HG03460 (cell line): ENCODE measurements around the gene TMEM255B.
"Not testable (repeated sequence)": the region's sequence is repeated elsewhere in the genome, so short reads cannot be mapped to it uniquely, and the experiment has no call there.

Source experiments
- ATAC-seq: cut with Tn5 transposase; IDR thresholded peaks from one replicate; pipeline ENCODE4 v1.9.1; 2021; ENCODE audit not compliant: unreplicated experiment

TMEM255B gene

DNA sequence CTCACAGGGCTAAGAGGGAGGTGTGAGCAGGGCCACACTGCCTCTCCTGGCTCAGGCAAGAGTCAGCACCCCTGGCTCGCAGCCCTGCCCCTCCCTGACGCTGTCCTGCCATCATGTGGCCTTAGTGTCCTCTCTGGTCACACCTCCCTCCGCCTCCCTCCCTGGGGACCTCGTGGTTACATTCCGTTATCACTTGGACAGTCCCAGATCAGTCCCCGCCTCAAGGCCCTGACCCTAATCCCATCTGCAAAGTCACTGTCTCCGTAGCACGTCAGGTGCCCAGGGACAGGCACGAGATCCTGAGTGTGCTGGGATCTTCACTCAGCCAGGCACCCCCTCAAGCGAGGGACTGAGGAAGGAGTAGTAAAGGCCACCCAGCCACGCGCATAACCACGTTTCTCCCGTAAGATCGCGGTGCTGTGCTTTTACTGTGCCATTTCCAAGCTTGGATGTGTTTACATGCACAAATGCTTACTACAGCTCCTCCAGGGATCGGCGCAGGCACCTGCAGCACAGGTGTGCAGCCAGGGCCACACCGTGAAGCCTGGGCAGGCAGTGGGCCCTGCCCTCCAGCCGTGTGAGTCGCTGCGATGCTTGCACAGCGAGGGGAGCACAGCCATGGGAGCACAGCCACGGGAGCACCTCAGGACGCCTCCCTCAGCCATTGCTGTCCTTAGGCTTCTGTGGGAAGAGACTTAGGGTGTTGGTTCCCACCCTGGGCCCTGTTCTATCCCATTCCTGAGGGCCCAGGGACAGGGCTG, 10.7 kb upstream of the TMEM255B start:
- ATAC-seq = no peak

DNA sequence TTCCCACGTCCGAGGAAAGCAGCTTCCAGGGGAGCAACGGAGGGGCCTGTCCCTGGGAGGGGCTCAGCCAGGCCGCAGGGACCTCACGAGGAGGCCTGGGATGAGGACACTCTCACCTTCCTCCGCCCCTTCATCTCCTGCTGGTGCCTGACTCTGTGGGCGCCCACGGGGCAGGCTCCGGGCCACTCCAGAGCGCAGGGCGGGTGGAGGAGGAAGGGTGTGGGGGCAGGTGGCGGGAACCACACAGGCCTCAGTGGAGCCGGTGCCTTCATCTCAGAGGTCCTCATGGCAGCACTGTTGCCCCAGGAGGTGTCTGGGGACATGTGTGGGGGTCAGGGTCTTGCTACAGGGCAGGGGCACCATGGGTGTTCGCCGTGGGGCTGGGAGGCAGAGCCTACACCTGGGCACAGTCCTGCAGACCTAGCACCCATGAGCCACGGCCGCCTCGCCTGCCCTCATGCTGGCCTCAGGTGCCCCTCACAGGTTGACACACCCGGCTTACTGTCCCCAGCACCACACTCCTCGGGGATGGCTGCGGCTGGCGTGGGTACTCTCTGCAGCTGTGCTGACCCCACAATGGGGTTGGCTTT, 10.1 kb upstream of the TMEM255B start:
- no peak for ATAC-seq

DNA sequence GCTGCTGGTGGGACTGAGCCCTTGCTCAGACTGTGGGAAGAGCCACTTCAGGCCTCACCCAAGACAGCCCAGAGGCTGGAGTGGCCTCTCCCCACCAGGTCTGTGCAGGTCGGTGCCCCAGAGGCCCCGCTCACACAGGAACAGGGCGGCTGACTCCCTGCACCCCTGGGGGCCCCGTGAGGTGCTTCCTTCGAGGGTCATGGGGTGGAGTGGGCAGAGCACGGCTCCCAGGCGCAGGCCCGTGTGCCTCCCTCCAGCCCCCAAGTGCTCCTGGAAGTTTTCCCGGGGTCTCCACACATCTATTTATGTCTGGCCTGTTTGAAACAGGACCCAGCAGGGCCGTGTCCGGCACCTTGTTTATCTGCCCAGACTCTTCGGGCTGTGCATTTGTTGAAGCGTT, 9.5 kb upstream of the TMEM255B start:
- ATAC-seq = no peak

DNA sequence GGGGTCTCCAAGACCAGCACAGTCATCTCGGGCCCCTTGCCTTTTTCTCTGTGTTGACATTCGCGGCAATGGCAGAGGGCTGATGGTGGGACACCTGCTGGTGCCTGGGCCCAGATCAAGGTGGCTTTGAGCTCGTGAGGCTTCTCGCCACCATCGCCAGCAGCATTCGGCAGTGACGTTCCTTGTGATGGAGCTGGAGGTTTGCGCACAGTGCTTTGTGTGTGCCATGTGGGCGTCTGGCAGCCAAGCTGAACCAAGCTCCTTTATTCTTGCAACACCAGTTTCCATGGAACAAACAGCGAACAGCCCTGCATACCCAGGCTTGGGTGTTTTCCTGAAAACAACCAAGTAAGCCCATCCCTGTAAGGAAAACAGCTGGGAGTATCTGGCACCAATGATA, 9.1 kb upstream of the TMEM255B start:
- ATAC-seq = no peak

DNA sequence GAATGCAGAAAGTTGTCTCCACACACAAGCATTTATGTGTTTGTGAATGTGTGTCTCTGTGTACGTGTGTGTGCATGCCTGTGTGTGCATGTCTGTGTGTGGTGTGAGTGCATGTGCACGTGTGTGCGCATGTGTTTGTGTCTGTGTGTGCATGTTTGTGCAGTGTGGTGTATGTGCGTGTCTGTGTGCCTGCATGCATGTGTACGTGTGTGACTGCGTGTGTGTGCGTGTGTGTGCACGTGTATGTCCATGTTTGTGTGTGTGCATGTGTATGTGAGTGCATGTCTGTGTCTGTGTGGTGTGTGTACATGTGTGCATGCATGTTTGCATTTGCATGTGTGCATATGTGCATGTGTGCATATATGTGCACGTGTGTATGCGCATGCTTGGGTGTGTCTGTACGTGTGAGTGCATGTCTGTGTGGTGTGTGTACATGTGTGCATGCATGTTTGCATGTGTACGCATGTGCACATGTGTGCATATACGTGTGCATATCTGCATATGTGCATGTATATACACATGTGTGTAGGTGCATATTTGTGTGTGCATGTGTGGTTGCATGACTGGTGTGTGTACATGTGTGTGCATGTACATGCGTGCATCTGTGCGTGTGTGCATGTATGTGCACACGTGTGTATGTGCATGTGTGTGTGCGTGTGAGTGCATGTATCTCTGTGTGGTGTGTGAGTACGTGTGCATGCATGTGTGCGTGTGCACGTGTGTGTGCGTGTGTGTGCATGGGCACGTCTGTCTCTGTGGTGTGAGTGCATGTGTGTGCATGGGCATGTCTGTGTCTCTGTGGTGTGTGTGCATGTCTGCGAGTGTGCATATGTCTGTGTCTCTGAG, 8.2 kb upstream of the TMEM255B start:
- no peak for ATAC-seq

DNA sequence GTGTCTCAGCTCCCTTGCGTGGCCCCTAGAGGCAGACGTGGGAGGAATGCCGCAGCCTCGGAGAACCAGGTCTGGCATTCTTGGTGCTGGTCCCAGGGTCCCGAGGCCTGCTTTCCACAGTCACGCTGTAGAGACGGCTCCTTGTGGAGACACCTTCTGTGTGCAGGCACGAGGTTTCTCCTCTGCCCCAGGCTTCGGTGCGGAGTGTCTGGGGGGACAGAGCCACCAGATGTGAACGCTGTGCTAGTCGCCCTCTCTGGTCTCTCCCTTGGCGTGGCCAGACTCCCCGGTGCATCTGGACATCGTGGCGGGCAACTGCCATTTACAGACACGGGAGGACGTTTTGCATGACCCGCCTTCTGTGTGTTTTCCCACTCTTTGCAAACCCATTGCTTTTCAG, 7.5 kb upstream of the TMEM255B start:
- ATAC-seq = no peak

DNA sequence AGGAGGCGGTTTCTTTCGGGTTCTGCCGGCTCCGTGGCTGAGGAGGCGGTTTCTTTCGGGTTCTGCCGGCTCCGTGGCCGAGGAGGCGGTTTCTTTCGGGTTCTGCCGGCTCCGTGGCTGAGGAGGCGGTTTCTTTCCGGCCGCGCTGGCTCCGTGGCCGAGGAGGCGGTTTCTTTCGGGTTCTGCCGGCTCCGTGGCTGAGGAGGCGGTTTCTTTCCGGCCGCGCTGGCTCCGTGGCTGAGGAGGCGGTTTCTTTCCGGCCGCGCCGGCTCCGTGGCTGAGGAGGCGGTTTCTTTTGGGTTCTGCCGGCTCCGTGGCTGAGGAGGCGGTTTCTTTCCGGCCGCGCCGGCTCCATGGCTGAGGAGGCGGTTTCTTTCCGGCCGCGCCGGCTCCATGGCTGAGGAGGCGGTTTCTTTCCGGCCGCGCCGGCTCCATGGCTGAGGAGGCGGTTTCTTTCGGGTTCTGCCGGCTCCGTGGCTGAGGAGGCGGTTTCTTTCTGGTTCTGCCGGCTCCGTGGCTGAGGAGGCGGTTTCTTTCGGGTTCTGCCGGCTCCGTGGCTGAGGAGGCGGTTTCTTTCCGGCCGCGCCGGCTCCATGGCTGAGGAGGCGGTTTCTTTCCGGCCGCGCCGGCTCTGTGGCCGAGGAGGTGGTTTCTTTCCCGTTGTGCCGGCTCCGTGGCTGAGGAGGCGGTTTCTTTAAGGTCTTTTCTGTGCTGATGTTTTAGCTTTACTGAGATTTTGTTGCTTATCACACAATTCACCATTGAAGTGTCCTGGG, 6.6 kb upstream of the TMEM255B start:
- not testable (repeated sequence) for ATAC-seq

DNA sequence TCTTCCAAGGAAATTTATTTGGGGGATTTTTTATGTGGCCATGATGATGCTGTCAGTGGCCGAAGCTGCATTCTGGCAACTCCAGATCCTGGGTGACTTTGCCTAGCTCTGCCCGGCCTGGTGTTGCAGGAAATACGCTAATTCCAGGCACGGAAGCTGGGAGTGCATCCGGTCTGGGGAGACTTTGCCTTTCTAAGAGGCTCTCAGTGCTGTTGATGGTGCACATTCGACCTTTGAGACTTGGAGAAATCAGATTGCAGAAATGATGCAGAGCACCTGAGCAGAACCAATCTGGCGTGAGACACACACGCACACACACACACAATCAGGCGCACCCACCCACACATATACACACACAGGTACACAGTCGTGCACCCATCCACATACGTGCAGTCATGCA, 5.9 kb upstream of the TMEM255B start:
- ATAC-seq = no peak

DNA sequence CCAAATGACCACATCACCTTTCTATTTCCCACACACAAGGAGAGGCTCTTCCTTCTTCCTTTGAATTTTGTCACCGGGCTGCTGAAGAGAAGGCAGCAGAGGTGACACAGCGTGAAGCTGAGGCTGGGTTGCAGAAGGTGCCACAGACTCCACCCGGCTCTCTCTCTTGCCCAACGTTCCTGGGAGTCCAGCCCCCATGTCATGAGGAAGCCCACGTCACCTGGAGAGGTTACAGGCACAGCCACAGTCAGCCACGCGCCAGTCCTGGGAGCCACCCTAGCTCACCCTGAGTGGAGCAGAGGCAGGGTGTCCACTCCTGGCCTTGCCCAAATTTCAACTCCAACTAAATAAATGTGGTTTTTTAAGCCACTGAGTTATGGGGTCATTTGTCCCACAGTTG, 4.8 kb upstream of the TMEM255B start:
- ATAC-seq = no peak

DNA sequence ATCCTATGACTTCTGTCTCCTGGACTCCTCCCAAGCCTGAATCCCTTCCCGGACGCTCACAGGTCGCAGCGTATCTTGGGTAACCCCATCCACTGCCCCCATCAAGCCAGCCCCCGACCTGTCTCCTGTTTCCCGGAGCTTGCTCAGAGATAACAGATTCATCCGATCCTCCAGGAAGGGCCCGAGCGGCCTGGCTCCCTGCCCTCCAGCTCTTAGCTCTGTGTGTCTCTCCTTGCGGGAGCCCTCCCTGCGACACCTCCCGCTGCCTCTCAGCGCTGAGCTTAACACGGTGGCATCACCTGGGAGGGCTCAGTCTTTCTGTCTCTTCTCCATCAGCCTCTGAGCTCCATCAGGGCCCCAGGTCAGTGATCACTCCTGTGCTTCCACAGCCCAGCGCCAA, 4.3 kb upstream of the TMEM255B start:
- no peak for ATAC-seq

DNA sequence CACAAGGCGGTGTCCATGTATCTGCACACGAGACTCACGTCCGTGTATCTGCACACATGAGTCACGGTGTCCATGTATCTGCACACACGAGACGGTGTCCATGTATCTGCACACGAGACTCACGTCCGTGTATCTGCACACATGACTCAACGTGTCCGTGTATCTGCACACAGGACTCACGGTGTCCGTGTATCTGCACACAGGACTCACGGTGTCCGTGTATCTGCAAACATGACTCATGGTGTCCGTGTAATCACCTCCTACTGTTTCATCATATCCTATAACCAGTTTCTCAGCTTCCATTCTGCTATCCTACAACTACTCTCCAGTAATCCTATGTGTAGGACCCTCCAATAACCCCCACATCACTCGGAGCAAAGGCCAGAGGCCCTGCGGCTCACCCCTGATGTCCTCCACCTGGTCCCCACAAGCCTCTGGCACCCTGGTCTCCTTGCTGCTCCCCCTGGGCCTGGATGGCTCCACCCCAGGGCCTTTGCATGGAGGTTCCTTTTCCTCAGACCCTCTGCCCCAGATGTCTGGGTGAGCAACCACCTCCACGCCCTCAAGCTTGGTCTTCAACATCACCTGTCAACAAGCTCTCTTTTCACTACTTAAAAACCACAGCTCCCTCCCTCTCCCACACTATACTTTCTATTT, 2.5 kb upstream of the TMEM255B start:
- ATAC-seq = no peak

DNA sequence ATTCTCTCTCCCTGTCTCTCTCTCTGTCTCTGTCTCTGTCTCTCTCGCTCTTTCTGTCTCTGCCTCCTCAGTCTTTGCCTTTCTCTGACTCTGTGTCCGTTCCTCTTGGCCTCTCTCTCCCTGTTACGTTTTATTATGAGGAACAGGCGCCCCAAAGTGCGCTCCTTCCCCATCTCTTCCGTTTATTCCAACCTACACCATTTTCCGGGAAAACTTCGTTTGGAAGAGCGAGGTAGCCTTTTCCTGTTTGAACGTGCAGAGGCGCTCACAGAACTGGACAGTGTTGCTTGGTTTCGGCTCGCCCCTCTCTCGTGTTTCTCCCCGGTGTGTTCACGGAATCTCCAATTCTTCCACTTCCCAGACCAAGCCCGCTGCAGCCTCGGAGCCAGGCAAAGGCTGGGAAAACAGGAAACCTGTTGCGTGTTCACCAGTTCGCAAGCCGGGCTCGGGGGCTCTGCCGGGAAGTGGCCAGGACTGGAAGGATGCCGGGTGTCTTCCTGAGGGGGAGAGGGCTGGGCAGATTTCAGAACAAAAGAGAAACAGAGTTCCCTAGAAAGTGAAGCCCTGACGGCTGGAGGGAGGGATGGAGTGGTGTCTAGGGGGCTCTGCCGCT, 605 bp downstream of the TMEM255B start:
- ATAC-seq = no peak

DNA sequence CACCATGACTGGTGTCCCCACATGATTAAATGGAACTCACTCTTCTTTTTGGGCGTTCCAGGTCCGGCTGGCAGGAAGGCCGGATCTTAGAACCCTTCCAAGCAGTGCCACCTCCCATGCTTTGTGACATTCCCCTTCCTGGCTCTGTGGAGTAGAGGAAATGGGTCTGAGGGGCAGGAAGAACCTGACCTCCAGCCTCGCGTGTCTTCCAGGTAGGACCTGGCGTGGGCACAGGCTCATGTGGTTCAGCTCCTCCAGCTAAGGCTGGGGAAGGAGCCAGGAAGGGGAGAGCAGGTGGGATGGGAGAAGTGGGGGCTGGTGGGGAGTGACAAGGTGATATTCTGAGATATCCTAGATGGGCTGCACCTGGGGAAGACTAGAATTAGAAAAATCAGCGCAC, 2.1 kb downstream of the TMEM255B start:
- no peak for ATAC-seq

DNA sequence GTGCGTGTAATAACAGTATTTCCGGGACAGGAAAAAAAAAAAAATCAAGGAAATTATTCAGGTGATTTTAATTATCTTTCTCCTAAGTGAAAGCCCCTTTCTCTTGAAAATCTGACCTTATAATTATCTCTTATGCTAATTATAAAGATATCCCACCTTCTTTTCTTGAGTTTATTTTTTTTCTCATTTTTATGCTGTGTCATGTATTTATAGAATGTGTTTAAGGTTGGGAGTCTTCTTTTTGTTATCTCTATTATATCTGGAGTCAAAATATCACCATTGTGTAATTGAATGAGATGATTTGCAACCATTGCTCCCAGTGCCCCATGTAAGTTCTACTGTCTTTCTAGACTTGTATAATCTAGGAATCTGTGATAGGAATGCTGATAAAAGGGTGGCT, 3.0 kb downstream of the TMEM255B start:
- no peak for ATAC-seq

DNA sequence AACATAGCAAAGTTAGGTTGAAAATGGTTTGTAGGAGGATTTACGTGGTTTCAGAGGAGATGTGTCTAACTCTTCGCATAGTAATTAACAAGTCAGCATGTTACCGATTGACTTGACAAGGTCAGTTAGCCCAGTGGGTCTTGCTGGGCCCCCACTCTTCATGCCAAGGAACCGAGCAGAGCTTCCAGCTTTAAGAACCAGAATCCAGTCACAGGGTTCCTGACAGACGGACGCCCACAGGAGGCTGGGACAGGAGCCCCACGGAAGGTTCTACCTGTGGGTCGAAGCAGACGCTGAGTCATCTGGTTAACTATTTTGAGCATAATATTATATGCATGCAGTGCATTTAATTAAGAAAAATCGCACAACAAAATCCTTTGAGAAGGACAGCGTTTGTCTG, 3.5 kb downstream of the TMEM255B start:
- ATAC-seq = no peak

DNA sequence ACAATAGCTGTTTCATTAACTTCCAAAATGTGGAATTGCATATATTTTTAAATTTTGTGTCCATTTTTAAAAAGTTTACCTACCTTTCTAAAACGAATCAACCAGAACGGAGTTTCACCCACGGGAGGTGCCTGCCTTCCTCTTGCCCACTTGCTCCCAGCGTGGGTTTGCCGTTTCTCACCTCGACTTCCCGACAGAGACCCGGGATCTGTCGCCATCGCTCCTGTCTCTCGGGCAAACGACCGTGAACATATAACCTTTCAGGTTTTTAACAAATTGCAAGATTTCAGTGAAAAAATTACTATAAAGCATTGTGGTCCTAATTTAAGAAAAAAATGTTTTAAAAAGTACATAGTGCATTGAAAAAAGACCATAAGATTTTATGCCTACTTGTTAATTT, 4.2 kb downstream of the TMEM255B start:
- ATAC-seq = no peak

DNA sequence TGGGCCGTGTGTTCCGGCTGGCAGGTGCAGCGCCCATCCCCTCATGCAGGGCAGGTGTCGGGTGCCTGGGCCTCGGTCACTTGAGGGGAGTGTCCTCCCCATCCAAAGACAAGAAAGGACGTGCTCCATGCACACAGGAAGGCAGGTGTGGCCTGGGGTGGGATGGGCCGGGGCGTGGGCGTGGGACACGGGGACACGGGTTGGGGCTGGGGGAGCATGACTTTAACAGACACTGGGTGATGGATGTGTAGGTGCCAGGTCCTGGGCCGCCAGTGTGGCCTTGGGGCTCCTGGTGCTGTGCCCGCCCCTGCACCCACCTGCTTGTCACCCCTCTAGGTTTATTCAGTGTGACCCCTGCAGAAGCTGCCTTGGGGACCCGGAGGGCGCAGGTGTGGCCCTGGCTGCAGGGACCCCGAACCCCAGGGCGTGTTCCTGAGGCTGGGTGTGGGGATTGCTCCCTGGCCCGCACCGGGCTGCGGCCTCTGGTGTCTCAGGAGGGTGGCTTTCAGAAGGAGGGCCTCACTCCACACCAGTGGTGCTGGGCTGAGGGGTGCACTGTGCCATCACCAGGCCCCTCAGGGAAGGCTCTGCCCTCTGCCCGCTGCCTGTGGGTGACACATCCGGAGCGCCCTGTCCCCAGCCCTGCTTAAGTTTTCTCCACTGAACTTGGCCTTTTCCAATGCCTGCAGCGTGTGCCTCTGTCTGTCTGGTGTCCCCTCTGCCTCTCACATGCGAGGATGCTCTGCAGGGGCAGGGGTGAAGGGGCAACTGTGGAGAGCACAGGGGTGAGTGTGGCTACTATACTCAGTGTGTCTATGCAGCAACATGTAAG, 5.2 kb downstream of the TMEM255B start:
- no peak for ATAC-seq

DNA sequence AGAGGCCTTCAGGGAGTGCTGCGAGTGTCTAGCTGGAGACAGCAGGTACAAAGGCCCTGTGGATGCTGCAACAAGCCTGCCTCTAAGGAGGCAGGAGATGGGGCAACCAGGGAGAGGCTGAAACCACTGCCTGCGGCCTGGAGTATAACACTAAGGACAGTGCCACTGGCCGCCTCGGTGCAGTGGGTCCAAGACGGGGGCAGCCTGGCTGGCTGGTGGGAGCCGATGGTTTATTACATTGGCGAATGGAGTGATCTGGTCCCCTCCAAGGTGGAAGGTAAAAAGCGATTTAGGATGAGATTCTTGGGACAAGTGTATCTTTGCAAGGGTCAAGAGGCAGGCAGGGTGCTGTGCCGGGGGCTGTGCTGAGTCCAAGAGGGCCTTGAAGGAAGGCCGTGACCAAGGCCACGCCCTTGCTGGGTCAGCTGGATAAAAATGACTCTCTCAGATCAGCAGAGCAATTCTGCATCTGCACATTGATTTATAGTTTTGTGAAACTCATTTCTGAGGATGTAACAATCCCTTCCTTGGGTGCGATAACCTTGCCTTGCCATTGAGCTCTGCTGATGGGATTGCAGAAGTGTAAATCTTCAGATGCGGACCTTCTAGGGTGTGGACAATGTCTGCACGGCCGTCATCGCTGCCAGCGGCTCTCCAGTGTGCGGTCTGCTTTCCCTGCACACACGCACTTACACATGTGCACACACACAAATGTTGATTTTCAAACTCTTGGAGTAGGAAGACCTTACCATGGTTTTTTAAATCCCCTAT, 6.0 kb downstream of the TMEM255B start:
- no peak for ATAC-seq

DNA sequence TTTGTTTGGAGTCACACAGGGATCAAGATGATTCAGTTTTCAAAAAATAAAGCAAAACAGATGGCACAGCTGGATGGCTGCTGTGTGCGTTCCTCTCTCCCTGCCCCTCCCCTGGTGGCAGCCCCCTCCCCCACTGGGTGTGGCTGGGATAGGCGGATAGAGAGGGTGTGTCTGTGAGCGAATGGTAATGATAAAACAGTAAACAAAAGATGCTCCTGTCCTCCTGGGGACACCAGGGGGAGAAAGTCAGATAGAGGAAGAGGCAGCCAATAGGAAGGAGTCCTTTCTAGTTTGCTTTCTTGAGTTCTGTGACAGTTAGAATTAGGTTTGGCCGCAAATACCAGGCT, 6.5 kb downstream of the TMEM255B start:
- no peak for ATAC-seq
